Prostate gland (tissue), 2 donors: ENCODE results near the gene ZRANB2.

ENCODE experiments used
- POLR2AphosphoS5 ChIP-seq: sonication (generic); formaldehyde crosslinking; IDR thresholded peaks from one replicate; pipeline ENCODE4 v1.6.1; 2017; ENCODE audit warnings: antibody characterized with exemption
- TF ChIP-seq, protein P1 (sequence below), 4 experiments: fragments of 200-600 bp in 2 of 4; fragments of 450-650 bp in 2 of 4; sonication (generic) in 2 of 4; IDR thresholded peaks; 1 replicate in 3 of 4; 2 replicates in 1 of 4; pipeline ENCODE4 v1.5.1; 2016 to 2019; ENCODE audit warnings: antibody characterized with exemption in 4 of 4, mild to moderate bottlenecking in 2 of 4, moderate library complexity in 2 of 4

DNA sequence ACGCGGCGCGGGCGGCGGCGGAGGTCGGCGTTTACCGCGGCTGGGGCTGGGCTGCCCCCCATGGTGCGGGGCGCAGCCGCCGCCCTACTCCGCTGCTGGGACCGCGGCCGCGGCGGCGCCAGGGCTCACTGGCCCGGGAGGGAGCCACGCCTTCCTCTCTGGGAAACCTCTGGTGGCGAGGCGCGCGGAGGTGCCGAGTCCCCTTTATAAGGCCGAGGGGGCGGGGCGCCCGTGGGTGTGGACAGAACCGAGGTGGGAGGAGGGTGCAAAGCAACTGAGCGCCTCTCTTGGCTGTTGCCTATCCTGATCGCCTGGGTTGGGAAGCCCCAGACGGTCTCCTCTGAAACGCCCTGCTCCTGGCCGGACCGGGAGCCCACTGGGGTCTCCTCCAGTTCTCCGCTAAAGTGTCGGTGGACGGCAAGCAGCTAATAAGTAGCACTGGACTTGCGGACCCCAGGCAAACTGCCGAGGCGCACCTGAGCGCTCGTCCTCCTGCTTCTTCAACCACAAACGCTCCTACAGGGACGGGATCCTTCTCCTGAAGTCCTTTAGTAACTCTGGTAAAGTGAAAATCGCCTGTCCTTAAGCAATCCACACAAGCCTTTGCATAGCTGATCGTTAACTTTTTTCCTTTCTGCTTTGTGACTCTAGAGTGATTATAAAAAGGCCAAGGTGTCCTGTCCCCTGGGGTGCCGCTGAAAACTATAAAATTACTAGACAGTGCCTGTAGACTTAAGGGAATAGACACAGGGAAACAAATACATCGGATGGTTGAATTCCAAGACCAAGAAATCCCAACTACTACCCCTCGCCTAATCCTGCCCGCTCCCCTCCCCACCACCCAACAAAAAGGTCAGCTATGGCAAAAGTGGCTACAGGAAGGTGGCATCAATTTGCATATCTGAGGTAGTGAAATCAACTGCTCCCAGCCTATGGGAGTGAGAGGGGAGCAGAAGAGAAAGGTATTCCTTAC is 32.9 kb downstream of the ZRANB2 start, which contains the start of gene PTGER3:
- TF ChIP-seq, protein P1, sequence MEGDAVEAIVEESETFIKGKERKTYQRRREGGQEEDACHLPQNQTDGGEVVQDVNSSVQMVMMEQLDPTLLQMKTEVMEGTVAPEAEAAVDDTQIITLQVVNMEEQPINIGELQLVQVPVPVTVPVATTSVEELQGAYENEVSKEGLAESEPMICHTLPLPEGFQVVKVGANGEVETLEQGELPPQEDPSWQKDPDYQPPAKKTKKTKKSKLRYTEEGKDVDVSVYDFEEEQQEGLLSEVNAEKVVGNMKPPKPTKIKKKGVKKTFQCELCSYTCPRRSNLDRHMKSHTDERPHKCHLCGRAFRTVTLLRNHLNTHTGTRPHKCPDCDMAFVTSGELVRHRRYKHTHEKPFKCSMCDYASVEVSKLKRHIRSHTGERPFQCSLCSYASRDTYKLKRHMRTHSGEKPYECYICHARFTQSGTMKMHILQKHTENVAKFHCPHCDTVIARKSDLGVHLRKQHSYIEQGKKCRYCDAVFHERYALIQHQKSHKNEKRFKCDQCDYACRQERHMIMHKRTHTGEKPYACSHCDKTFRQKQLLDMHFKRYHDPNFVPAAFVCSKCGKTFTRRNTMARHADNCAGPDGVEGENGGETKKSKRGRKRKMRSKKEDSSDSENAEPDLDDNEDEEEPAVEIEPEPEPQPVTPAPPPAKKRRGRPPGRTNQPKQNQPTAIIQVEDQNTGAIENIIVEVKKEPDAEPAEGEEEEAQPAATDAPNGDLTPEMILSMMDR (IDR thresholded peaks at IDR 0.05), result no peak
- TF ChIP-seq POLR2AphosphoS5, result no peak
